SU-DHL-6 (cell line): ENCODE measurements around the gene LRRC10B.

Experiments used
- CTCF ChIP-seq: fragments of 200-600 bp; sonication (generic); IDR thresholded peaks from one replicate; pipeline ENCODE4 v1.5.1; 2017; ENCODE audit warnings: antibody characterized with exemption, mild to moderate bottlenecking, low read length, moderate library complexity; ENCODE audit not compliant: insufficient read depth, poor library complexity, severe bottlenecking
- EZH2phosphoT487 ChIP-seq: fragments of 200-600 bp; sonication (generic), shearing (Covaris generic); conservative IDR thresholded peaks from 2 replicates; pipeline ENCODE4 v1.6.1; 2018; ENCODE audit warnings: mild to moderate bottlenecking, antibody characterized with exemption, low read length, moderate library complexity, mixed read lengths

DNA sequence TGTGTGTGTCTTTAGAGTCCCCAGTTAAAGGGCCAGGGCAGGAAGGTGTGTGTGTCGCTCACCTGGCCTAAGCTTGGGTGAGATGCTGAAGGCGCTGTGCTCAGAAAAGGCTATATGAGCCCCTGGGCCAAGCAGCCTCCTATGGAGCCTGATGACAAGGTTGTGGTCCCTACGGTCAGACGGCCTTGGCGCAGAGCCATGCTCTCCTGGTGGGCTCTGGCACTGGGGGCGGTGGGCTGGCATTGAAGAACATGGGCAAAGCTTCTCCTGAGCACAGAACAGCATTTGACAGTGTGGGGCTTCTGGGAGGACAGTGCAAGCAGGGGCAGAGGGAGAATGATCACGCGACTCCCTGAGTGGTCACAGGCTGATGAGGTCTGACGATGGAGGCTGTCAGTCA, 10.7 kb upstream of the LRRC10B start:
- no peak for TF ChIP-seq CTCF
- TF ChIP-seq EZH2phosphoT487: no peak
